ENCODE measurements around the gene SLIT3. TPM values are rescaled to one million over a fixed set of nuclear protein-coding genes. Genes with fewer than 3 reads are reported as not detected.

Gene SLIT3
- total RNA-seq, 1 experiment from 2014 or later = 0.10 TPM

GRCh38 chr5:169272111-169272510 lies 28.8 kb downstream of the SLIT3 start:
- Histone ChIP-seq H3K4me1 (ENCODE audit: control insufficient read depth in 1 of 2, insufficient read depth in 2 of 2, low read length in 2 of 2) (no peaks in the 10 kb centered on the region), H3K4me2 (ENCODE audit: low read length) (no peak overlapping the region), H3K79me2 (ENCODE audit: insufficient read depth, low read length) (no peaks in the 10 kb centered on the region), H3K9me2 (ENCODE audit: insufficient read depth) (no peaks in the 10 kb centered on the region), H3K36me3 (ENCODE audit: control insufficient read depth in 1 of 2, insufficient read depth in 2 of 2, low read length in 2 of 2) (no peaks in the 10 kb centered on the region), H3K9ac (ENCODE audit: low read length) (no peak overlapping the region), H2AFZ (ENCODE audit: low read depth, low read length, poor library complexity, severe bottlenecking) (no peak overlapping the region), H3K27me3 (ENCODE audit: insufficient read depth, low read length) (peaks cover 13% of the 10 kb centered on the region; the same call in 1 of the 2 replicates), H3K9me3 (ENCODE audit: control insufficient read depth in 1 of 2, insufficient read depth in 1 of 2, low read depth in 1 of 2, low read length in 2 of 2) (no peaks in the 10 kb centered on the region), H3K27ac (ENCODE audit: low read depth, low read length) (no peak overlapping the region), H4K20me1 (ENCODE audit: insufficient read depth) (no peaks in the 10 kb centered on the region), H3K4me3 (replicated peaks in 1 of 2; ENCODE audit: low read depth in 1 of 2, low read length in 2 of 2) (no peak overlapping the region)
- ChIA-PET CTCF (no interaction called here), POLR2A (no interaction called here), RAD21 (ENCODE audit: low non-redundant PET in 1 of 2, low total read pairs in 2 of 2, uncharacterized antibody in 2 of 2, unreplicated experiment in 2 of 2) (no interaction called here)
- intact Hi-C loops (cut with micrococcal nuclease) = no loop called here
- TF ChIP-seq SP1 (IDR thresholded peaks at IDR 0.05; ENCODE audit: low read depth) (no peak), POLR2AphosphoS5 (IDR thresholded peaks at IDR 0.05; ENCODE audit: low read depth, low read length) (no peak), CEBPB (IDR thresholded peaks at IDR 0.05; ENCODE audit: low read depth) (no peak), ZNF274 (IDR thresholded peaks at IDR 0.05; ENCODE audit: low read depth, low read length) (no peak), RAD21 (IDR thresholded peaks at IDR 0.05; ENCODE audit: low read depth) (no peak), EGR1 (IDR thresholded peaks at IDR 0.05; ENCODE audit: low read depth) (no peak), ATF3 (IDR thresholded peaks at IDR 0.05) (no peak), EZH2phosphoT487 (IDR thresholded peaks at IDR 0.05; ENCODE audit: borderline replicate concordance) (no peak), REST (IDR thresholded peaks at IDR 0.05; ENCODE audit: low read depth) (no peak), EZH2 (IDR thresholded peaks at IDR 0.05) (no peak), TCF7L2 (IDR thresholded peaks at IDR 0.05; ENCODE audit: borderline replicate concordance, extremely low read depth, insufficient read depth, insufficient read length) (no peak), ZBTB33 (IDR thresholded peaks at IDR 0.05; ENCODE audit: extremely low read depth, insufficient replicate concordance, low read length) (no peak), YY1 (IDR thresholded peaks at IDR 0.05; ENCODE audit: extremely low read depth, insufficient replicate concordance, low read depth, low read length) (no peak), JUND (IDR thresholded peaks at IDR 0.05) (no peak), POLR2A (IDR thresholded peaks at IDR 0.05; ENCODE audit: borderline replicate concordance, extremely low read depth, insufficient read depth, insufficient read length) (no peak)
- DNase-seq (ENCODE audit: low read depth, low spot score) = no peak
- no peak for ATAC-seq
- BruUV-seq (replicated peaks) = no TSS peak

All from HCT116 (cell line).